ENCODE results near the gene POFUT2. TPM values are rescaled to one million over a fixed set of nuclear protein-coding genes. Genes with fewer than 3 reads are reported as not detected.

Gene POFUT2
- polyA plus RNA-seq, 2 of the 4 experiments (the other 2 are of a cell fraction), result 10.7 to 16.6 TPM

DNA sequence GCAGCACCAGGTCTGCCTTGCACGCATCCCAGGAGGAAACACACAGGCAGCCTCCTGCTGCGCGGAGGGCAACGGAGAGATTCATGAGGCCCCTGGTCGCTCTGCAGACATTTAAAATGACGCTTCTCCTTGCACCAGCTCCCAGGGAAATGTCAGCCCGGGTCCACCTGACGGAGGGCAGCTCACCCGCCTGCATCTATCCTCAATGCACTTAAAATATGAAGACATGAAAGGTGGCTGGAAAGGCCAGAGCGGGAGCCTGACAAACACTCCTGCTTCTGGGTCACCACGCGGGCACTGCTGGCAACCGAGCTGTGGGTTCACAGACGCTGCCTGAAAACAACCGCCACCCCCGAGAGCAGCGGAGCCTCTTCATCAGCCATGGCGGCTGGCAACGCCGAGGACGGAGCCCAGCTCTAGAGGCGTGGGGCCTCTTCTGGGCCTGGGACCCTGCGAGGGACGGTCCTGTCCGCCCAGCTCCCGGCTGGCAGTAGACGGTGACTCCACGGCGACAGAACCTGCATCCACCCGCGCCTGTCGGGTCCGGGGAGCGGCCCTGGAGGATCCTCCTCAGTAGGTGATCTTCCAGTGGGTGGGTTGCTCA lies 22.7 kb downstream of the POFUT2 start (continued):
- no peak for TF ChIP-seq PHF8 (IDR thresholded peaks at IDR 0.05; ENCODE audit: borderline replicate concordance, low read depth)
- TF ChIP-seq ZNF302 (CRISPR knock-in tag; IDR thresholded peaks at IDR 0.05), result no peak

DNA sequence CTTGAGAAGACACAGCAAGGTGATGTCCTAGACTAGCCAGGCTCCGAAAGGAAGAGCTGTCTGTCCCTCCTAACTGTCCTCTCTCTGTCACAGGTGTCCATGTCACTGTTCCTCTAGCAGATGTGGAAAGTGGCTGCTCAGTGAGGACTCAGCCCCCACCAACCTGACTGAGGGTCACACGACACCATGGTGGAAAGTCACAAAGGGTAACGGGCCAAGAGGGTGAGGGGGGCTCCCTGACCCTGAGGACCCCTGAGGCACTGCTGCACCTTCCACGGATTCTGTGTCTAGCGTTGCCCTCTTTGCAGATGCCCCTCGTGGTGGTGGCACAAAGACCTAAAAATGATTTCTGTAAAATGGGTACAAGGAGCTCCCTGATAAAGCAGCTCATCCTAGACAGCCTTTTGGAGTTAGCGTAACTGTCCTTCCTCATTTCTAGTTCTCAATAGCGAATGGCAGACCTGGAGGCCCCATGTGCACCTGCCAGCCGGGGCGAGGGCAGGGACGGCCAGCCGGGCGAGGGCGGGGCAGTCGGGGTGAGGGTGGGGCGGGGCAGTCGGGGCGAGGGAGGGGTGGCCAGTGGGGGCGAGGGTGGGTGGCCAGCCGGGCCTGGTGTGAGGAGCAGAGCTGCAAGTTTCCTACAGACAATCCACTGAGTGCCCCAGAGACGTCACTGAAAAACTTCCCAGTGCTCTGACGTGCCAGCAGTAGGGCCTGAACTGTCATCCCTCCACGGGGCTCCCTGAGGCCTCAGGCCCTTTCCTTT lies 23.4 kb downstream of the POFUT2 start:
- TF ChIP-seq, protein P1, sequence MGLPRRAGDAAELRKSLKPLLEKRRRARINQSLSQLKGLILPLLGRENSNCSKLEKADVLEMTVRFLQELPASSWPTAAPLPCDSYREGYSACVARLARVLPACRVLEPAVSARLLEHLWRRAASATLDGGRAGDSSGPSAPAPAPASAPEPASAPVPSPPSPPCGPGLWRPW (IDR thresholded peaks at IDR 0.05), result no peak
- TF ChIP-seq ZC3H11A (IDR thresholded peaks at IDR 0.05) (no peak), TP53 (CRISPR knock-in tag; IDR thresholded peaks at IDR 0.05) (no peak), EP300 (IDR thresholded peaks at IDR 0.05) (no peak), ZNF302 (CRISPR knock-in tag; IDR thresholded peaks at IDR 0.05) (no peak), HOXB13 (CRISPR knock-in tag; IDR thresholded peaks at IDR 0.05; ENCODE audit: low read depth) (no peak), HOXA7 (CRISPR knock-in tag; IDR thresholded peaks at IDR 0.05) (no peak), POLR2AphosphoS2 (conservative IDR thresholded peaks at IDR 0.05; ENCODE audit: low read length) (no peak), MYC (IDR thresholded peaks at IDR 0.05; ENCODE audit: borderline replicate concordance, low read length) (no peak), BHLHE40 (IDR thresholded peaks at IDR 0.05; ENCODE audit: low read depth, low read length) (no peak), MAFK (IDR thresholded peaks at IDR 0.05; ENCODE audit: partially characterized antibody) (no peak), HEYL (CRISPR knock-in tag; IDR thresholded peaks at IDR 0.05) (no peak), FOXS1 (CRISPR knock-in tag; IDR thresholded peaks at IDR 0.05) (no peak), RCOR1 (IDR thresholded peaks at IDR 0.05; ENCODE audit: low read depth, low read length) (no peak), FOSL2 (IDR thresholded peaks at IDR 0.05) (no peak), FOSL2 (CRISPR knock-in tag; IDR thresholded peaks at IDR 0.05) (no peak), CBX2 (IDR thresholded peaks at IDR 0.05; ENCODE audit: borderline replicate concordance, low read depth) (no peak), POLR2A (IDR thresholded peaks at IDR 0.05; ENCODE audit: low read length) (no peak)
- TF ChIP-seq, protein P2, sequence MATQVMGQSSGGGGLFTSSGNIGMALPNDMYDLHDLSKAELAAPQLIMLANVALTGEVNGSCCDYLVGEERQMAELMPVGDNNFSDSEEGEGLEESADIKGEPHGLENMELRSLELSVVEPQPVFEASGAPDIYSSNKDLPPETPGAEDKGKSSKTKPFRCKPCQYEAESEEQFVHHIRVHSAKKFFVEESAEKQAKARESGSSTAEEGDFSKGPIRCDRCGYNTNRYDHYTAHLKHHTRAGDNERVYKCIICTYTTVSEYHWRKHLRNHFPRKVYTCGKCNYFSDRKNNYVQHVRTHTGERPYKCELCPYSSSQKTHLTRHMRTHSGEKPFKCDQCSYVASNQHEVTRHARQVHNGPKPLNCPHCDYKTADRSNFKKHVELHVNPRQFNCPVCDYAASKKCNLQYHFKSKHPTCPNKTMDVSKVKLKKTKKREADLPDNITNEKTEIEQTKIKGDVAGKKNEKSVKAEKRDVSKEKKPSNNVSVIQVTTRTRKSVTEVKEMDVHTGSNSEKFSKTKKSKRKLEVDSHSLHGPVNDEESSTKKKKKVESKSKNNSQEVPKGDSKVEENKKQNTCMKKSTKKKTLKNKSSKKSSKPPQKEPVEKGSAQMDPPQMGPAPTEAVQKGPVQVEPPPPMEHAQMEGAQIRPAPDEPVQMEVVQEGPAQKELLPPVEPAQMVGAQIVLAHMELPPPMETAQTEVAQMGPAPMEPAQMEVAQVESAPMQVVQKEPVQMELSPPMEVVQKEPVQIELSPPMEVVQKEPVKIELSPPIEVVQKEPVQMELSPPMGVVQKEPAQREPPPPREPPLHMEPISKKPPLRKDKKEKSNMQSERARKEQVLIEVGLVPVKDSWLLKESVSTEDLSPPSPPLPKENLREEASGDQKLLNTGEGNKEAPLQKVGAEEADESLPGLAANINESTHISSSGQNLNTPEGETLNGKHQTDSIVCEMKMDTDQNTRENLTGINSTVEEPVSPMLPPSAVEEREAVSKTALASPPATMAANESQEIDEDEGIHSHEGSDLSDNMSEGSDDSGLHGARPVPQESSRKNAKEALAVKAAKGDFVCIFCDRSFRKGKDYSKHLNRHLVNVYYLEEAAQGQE (IDR thresholded peaks at IDR 0.05), result no peak
- TF ChIP-seq, protein P3, sequence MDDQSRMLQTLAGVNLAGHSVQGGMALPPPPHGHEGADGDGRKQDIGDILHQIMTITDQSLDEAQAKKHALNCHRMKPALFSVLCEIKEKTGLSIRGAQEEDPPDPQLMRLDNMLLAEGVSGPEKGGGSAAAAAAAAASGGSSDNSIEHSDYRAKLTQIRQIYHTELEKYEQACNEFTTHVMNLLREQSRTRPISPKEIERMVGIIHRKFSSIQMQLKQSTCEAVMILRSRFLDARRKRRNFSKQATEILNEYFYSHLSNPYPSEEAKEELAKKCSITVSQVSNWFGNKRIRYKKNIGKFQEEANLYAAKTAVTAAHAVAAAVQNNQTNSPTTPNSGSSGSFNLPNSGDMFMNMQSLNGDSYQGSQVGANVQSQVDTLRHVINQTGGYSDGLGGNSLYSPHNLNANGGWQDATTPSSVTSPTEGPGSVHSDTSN (IDR thresholded peaks at IDR 0.05), result no peak
- TF ChIP-seq, protein P4, sequence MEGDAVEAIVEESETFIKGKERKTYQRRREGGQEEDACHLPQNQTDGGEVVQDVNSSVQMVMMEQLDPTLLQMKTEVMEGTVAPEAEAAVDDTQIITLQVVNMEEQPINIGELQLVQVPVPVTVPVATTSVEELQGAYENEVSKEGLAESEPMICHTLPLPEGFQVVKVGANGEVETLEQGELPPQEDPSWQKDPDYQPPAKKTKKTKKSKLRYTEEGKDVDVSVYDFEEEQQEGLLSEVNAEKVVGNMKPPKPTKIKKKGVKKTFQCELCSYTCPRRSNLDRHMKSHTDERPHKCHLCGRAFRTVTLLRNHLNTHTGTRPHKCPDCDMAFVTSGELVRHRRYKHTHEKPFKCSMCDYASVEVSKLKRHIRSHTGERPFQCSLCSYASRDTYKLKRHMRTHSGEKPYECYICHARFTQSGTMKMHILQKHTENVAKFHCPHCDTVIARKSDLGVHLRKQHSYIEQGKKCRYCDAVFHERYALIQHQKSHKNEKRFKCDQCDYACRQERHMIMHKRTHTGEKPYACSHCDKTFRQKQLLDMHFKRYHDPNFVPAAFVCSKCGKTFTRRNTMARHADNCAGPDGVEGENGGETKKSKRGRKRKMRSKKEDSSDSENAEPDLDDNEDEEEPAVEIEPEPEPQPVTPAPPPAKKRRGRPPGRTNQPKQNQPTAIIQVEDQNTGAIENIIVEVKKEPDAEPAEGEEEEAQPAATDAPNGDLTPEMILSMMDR (IDR thresholded peaks at IDR 0.05), result no peak
- ChIA-PET POLR2A (no interaction called here), CTCF (interaction anchor here (1.4 to 1.5 kb wide), 2 partner anchors 13 to 124 kb away, joined by 3 to 4 read pairs; no protein-coding TSS in a partner anchor)
- DNase-seq (ENCODE audit: low read depth in 1 of 2, low spot score in 1 of 2), result no peak
- no peak for FAIRE-seq
- ATAC-seq, result no peak
- WGBS (ENCODE audit: missing lambda C conversion rate), result 87% methylated on average over 16 of the region's 23 CpGs
- no peak overlapping the region for H3K4me3 ChIP-seq
- no peaks in the 10 kb centered on the region for H3K9me3 ChIP-seq
- H3K27ac ChIP-seq, result no peak overlapping the region
- no peak overlapping the region for H3K4me2 ChIP-seq
- H3K4me1 ChIP-seq, result no peaks in the 10 kb centered on the region
